HG03196 (cell line): ENCODE data around the gene KLRB1.
"Not testable (repeated sequence)": the region's sequence is repeated elsewhere in the genome, so short reads cannot be mapped to it uniquely, and the experiment has no call there.

Source experiments
- ATAC-seq: cut with Tn5 transposase; IDR thresholded peaks from one replicate; pipeline ENCODE4 v1.9.1; 2021; ENCODE audit not compliant: unreplicated experiment

The KLRB1 gene

GRCh38 chr12:9545489-9545888 is 62.2 kb downstream of the KLRB1 start:
- not testable (repeated sequence) for ATAC-seq
